Activated naive CD4-positive, alpha-beta T cell treated with anti-CD3 and anti-CD28 coated beads, Interleukin-2, amount 50 U/mL, for 72 hours (primary cell): ENCODE measurements around the gene NKAIN2. TPM values are rescaled to one million over a fixed set of nuclear protein-coding genes. Genes with fewer than 3 reads are reported as not detected.
"Not testable (repeated sequence)": the region's sequence is repeated elsewhere in the genome, so short reads cannot be mapped to it uniquely, and the experiment has no call there.

ENCODE experiments used
- ATAC-seq, 2 donors: fragments of 150-1000 bp; cut with Tn5 transposase; 2 replicates each; pipeline ENCODE4 v1.10.0; 2021; ENCODE audit warnings: mild to moderate bottlenecking in 2 of 2, moderate library complexity in 2 of 2
- DNase-seq, 2 donors: peaks; one replicate each; pipeline ENCODE4 v3.0.0; 2021 to 2022; ENCODE audit warnings: low spot score in 2 of 2
- H3K27ac Mint-ChIP-seq, 2 donors: one replicate each; pipeline ENCODE4 v1.8.0; 2022; ENCODE audit warnings: mild to moderate bottlenecking in 2 of 2, mixed read lengths in 2 of 2
- H3K36me3 Mint-ChIP-seq, 2 donors: one replicate each; pipeline ENCODE4 v1.8.0; 2022; ENCODE audit warnings: mixed read lengths in 2 of 2
- H3K9me3 Mint-ChIP-seq, 2 donors: one replicate each; pipeline ENCODE4 v1.8.0; 2022; ENCODE audit warnings: mixed read lengths in 2 of 2
- total RNA-seq, 2 donors: library from RNA; stranded (reverse); gene quantifications; one replicate each; pipeline ENCODE4 v1.2.3, GENCODE V29; 2022

Gene NKAIN2
- total RNA-seq, 2 donors from 2014 or later: not detected

- not testable (repeated sequence) for H3K27ac Mint-ChIP-seq
These were observed 760.5 kb downstream of the NKAIN2 start for GRCh38 chr6:124564125-124564524.

GRCh38 chr6:124567401-124567800, 763.7 kb downstream of the NKAIN2 start:
- H3K27ac Mint-ChIP-seq: no peak overlapping the region
- no peak for DNase-seq

More at GRCh38 chr6:124564125-124564524, 760.5 kb downstream of the NKAIN2 start:
- DNase-seq, ATAC-seq, H3K36me3 Mint-ChIP-seq, H3K9me3 Mint-ChIP-seq: not testable (repeated sequence)

GRCh38 chr6:124573953-124574352, 770.3 kb downstream of the NKAIN2 start:
- Mint-ChIP-seq H3K36me3 (peaks cover 0 to 15% of the 10 kb centered on the region in 2 donors), H3K27ac (no peak overlapping the region), H3K9me3 (peaks cover 21% of the 10 kb centered on the region in 2 donors)
- ATAC-seq (no peak), DNase-seq (no peak)

More at GRCh38 chr6:124567401-124567800, 763.7 kb downstream of the NKAIN2 start:
- Mint-ChIP-seq H3K36me3 (peaks cover 0 to 7% of the 10 kb centered on the region in 2 donors), H3K9me3 (peaks cover 20% of the 10 kb centered on the region in 2 donors)
- no peak for ATAC-seq

GRCh38 chr6:124577734-124578281, 774.1 kb downstream of the NKAIN2 start:
- ATAC-seq (no peak), DNase-seq (no peak)
- Mint-ChIP-seq H3K9me3 (peaks cover 11 to 16% of the 10 kb centered on the region in 2 donors), H3K36me3 (peaks cover 0 to 8% of the 10 kb centered on the region in 2 donors), H3K27ac (no peak overlapping the region)

GRCh38 chr6:124590001-124590400, 786.3 kb downstream of the NKAIN2 start:
- DNase-seq (no peak), ATAC-seq (no peak)
- no peaks in the 10 kb centered on the region for H3K36me3 Mint-ChIP-seq
- H3K27ac Mint-ChIP-seq: no peak overlapping the region
- H3K9me3 Mint-ChIP-seq: peaks cover 8 to 11% of the 10 kb centered on the region in 2 donors

GRCh38 chr6:124599656-124600055, 796.0 kb downstream of the NKAIN2 start:
- Mint-ChIP-seq H3K27ac (no peak overlapping the region), H3K9me3 (peaks cover 0 to under 1% of the 10 kb centered on the region in 2 donors), H3K36me3 (no peaks in the 10 kb centered on the region)
- DNase-seq: no peak
- no peak for ATAC-seq

- DNase-seq: no peak
- Mint-ChIP-seq H3K9me3 (no peaks in the 10 kb centered on the region), H3K36me3 (no peaks in the 10 kb centered on the region), H3K27ac (no peak overlapping the region)
- no peak for ATAC-seq
These were observed 801.1 kb downstream of the NKAIN2 start for GRCh38 chr6:124604719-124605118.

- Mint-ChIP-seq H3K9me3 (no peaks in the 10 kb centered on the region), H3K36me3 (no peaks in the 10 kb centered on the region), H3K27ac (no peak overlapping the region)
- no peak for ATAC-seq
- DNase-seq: no peak
These were observed 803.5 kb downstream of the NKAIN2 start for GRCh38 chr6:124607119-124607627.

GRCh38 chr6:124613031-124613430, 809.4 kb downstream of the NKAIN2 start:
- Mint-ChIP-seq H3K27ac (no peak overlapping the region), H3K36me3 (no peaks in the 10 kb centered on the region), H3K9me3 (peaks cover 0 to 6% of the 10 kb centered on the region in 2 donors)
- ATAC-seq (no peak), DNase-seq (no peak)

- Mint-ChIP-seq H3K36me3 (no peaks in the 10 kb centered on the region), H3K9me3 (no peaks in the 10 kb centered on the region), H3K27ac (no peak overlapping the region)
- DNase-seq (no peak), ATAC-seq (no peak)
These were observed 818.7 kb downstream of the NKAIN2 start for GRCh38 chr6:124622351-124622750.

GRCh38 chr6:124633655-124634054, 830.0 kb downstream of the NKAIN2 start:
- Mint-ChIP-seq H3K36me3 (no peaks in the 10 kb centered on the region), H3K9me3 (peaks cover 12 to 14% of the 10 kb centered on the region in 2 donors), H3K27ac (no peak overlapping the region)
- ATAC-seq: no peak
- DNase-seq: no peak

- no peak for ATAC-seq
- Mint-ChIP-seq H3K36me3 (no peaks in the 10 kb centered on the region), H3K9me3 (peaks cover 5 to 7% of the 10 kb centered on the region in 2 donors), H3K27ac (no peak overlapping the region)
- no peak for DNase-seq
These were observed 836.8 kb downstream of the NKAIN2 start for GRCh38 chr6:124640432-124640831.

GRCh38 chr6:124655866-124656265, 852.2 kb downstream of the NKAIN2 start:
- Mint-ChIP-seq H3K36me3 (no peaks in the 10 kb centered on the region), H3K27ac (no peak overlapping the region), H3K9me3 (peaks cover 0 to 5% of the 10 kb centered on the region in 2 donors)
- DNase-seq (no peak), ATAC-seq (no peak)

GRCh38 chr6:124658053-124658452, 854.4 kb downstream of the NKAIN2 start:
- ATAC-seq: no peak
- Mint-ChIP-seq H3K27ac (no peak overlapping the region), H3K9me3 (peaks cover 0 to 1% of the 10 kb centered on the region in 2 donors), H3K36me3 (no peaks in the 10 kb centered on the region)
- DNase-seq: no peak

- Mint-ChIP-seq H3K36me3 (no peaks in the 10 kb centered on the region), H3K27ac (no peak overlapping the region), H3K9me3 (no peaks in the 10 kb centered on the region)
- DNase-seq (no peak), ATAC-seq (no peak)
These were observed 855.8 kb downstream of the NKAIN2 start for GRCh38 chr6:124659427-124659826.

GRCh38 chr6:124660185-124660584, 856.5 kb downstream of the NKAIN2 start:
- Mint-ChIP-seq H3K9me3 (no peaks in the 10 kb centered on the region), H3K27ac (no peak overlapping the region), H3K36me3 (no peaks in the 10 kb centered on the region)
- DNase-seq: no peak
- ATAC-seq: no peak

- DNase-seq (no peak), ATAC-seq (no peak)
- Mint-ChIP-seq H3K36me3 (no peaks in the 10 kb centered on the region), H3K27ac (no peak overlapping the region), H3K9me3 (no peaks in the 10 kb centered on the region)
These were observed 857.5 kb downstream of the NKAIN2 start for GRCh38 chr6:124661097-124661661.

- no peak for ATAC-seq
- DNase-seq: no peak
- Mint-ChIP-seq H3K27ac (no peak overlapping the region), H3K9me3 (peaks cover 0 to 7% of the 10 kb centered on the region in 2 donors), H3K36me3 (no peaks in the 10 kb centered on the region)
These were observed 864.4 kb downstream of the NKAIN2 start for GRCh38 chr6:124668028-124668427.
